DOHH2 (cell line): ENCODE results near the gene SLC39A11.

Experiments
- H3F3A ChIP-seq: fragments of 200-600 bp; sonication (generic), shearing (Covaris generic); 2 replicates; pipeline ENCODE4 v1.6.0; 2016; ENCODE audit warnings: antibody characterized with exemption, mild to moderate bottlenecking; ENCODE audit not compliant: control insufficient read depth, insufficient read depth
- H3K27ac ChIP-seq: fragments of 200-600 bp; sonication (generic); 2 replicates; pipeline ENCODE4 v1.5.1; 2014; ENCODE audit warnings: low read depth, mild to moderate bottlenecking, low read length, moderate library complexity
- H3K27me3 ChIP-seq: fragments of 200-600 bp; sonication (generic); 2 replicates; pipeline ENCODE4 v1.6.1; 2014; ENCODE audit warnings: mild to moderate bottlenecking, low read length, mixed read lengths; ENCODE audit not compliant: control insufficient read depth
- H3K36me3 ChIP-seq: fragments of 200-600 bp; sonication (generic); 2 replicates; pipeline ENCODE4 v1.6.1; 2014; ENCODE audit warnings: mild to moderate bottlenecking, low read length, moderate library complexity, mixed read lengths; ENCODE audit not compliant: control insufficient read depth
- H3K4me1 ChIP-seq: fragments of 200-600 bp; sonication (generic); 2 replicates; pipeline ENCODE4 v1.6.1; 2014; ENCODE audit warnings: mild to moderate bottlenecking, low read length, mixed read lengths; ENCODE audit not compliant: control insufficient read depth
- H3K4me2 ChIP-seq: fragments of 200-600 bp; sonication (generic); 2 replicates; pipeline ENCODE4 v1.6.0; 2014; ENCODE audit warnings: mild to moderate bottlenecking, low read length, moderate library complexity
- H3K4me3 ChIP-seq: fragments of 200-600 bp; sonication (generic); 2 replicates; pipeline ENCODE4 v1.5.1; 2014; ENCODE audit warnings: mild to moderate bottlenecking, low read length, mixed read lengths
- H3K79me2 ChIP-seq: fragments of 200-600 bp; sonication (generic); 2 replicates; pipeline ENCODE4 v1.6.1; 2014; ENCODE audit warnings: mild to moderate bottlenecking, low read length, mixed read lengths; ENCODE audit not compliant: control insufficient read depth
- H3K9me2 ChIP-seq: fragments of 200-600 bp; sonication (generic); replicated peaks from 2 replicates; pipeline ENCODE4 v1.6.1; 2014; ENCODE audit warnings: mild to moderate bottlenecking, low read length, mixed read lengths; ENCODE audit not compliant: control insufficient read depth
- H3K9me3 ChIP-seq: fragments of 200-600 bp; sonication (generic); 2 replicates; pipeline ENCODE4 v1.6.1; 2014; ENCODE audit warnings: antibody characterized with exemption, low read length, mixed read lengths; ENCODE audit not compliant: control insufficient read depth, insufficient read depth
- H4K20me1 ChIP-seq: fragments of 200-600 bp; sonication (generic); 2 replicates; pipeline ENCODE4 v1.6.0; 2014; ENCODE audit warnings: low read depth, mild to moderate bottlenecking, antibody characterized with exemption, low read length, moderate library complexity; ENCODE audit not compliant: control insufficient read depth, insufficient read depth
- CTCF ChIP-seq: fragments of 200-600 bp; sonication (generic); IDR thresholded peaks from one replicate; pipeline ENCODE4 v1.5.1; 2014; ENCODE audit warnings: antibody characterized with exemption, mild to moderate bottlenecking, low read depth, low read length; ENCODE audit not compliant: poor library complexity, severe bottlenecking
- EZH2phosphoT487 ChIP-seq: fragments of 200-600 bp; sonication (generic); IDR thresholded peaks from 2 replicates; pipeline ENCODE4 v1.6.1; 2017; ENCODE audit warnings: borderline replicate concordance, mild to moderate bottlenecking, antibody characterized with exemption, low read length, moderate library complexity, mixed read lengths

The SLC39A11 gene

DNA sequence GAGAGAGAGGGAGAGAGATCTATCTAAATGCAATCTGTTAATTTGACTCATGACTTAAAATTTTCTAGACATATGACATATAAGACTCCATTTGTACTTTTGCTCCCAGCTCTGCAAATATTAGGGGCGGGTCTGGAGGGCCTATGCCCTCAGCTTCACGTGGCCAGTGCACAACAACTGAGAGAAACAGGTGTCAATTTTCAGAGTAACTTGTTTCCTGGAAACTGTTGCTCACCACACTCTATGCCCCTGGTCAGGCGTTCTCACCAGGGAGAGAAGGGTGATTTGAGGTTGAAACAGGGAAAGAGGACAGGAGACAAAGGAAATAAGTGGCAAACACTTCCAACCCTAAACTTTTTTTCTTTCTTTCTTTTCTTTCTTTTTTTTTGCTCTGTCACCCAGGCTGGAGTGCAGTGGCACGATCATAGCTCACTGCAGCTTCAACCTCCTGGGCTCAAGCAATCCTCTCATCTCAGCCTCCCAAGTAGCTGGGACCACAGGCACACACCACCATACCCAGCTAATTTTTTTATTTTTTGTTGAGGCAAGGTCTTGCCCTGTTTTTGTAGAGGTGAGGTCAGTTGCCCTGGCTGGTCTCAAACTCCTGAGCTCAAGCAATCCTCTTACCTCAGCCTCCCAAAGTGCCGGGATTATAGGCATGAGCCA lies 270.0 kb downstream of the SLC39A11 start:
- H3K79me2 ChIP-seq, result no peaks in the 10 kb centered on the region
- no peak for TF ChIP-seq EZH2phosphoT487
- TF ChIP-seq CTCF, result no peak
- no peaks in the 10 kb centered on the region for H3K4me1 ChIP-seq
- H4K20me1 ChIP-seq, result no peaks in the 10 kb centered on the region
- no peak overlapping the region for H3K4me3 ChIP-seq
- H3K36me3 ChIP-seq, result no peaks in the 10 kb centered on the region
- no peak overlapping the region for H3K27ac ChIP-seq
- H3K27me3 ChIP-seq, result no peaks in the 10 kb centered on the region
- no peaks in the 10 kb centered on the region for H3K9me2 ChIP-seq
- H3K9me3 ChIP-seq, result peaks cover 18% of the 10 kb centered on the region; the same call in 1 of the 2 replicates
- H3K4me2 ChIP-seq, result no peak overlapping the region
- no peaks in the 10 kb centered on the region for H3F3A ChIP-seq

GRCh38 chr17:72816406-72816805 lies 276.1 kb downstream of the SLC39A11 start:
- TF ChIP-seq CTCF (no peak), EZH2phosphoT487 (no peak)
- H3K27me3 ChIP-seq, result no peaks in the 10 kb centered on the region

DNA sequence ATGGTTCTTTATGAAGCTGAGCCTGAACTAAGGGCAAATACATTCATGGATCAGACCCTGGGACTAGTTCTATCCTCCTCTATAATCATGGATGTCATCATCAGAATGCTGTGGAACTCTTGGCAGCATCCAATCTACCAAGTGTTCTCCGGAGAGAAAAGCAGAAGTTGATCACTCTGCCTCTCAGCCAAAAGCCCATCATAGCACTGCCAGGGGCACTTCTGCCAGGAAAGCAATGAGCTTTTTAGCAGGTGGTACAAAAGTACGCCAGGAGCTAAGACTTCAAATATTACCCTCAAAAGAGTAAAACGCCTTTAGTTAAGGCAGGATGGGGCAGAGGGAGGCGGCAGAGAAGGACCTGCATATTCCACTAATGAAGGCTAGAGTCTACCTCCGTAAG lies 279.0 kb downstream of the SLC39A11 start:
- Histone ChIP-seq H3K36me3 (no peaks in the 10 kb centered on the region), H3K27me3 (no peaks in the 10 kb centered on the region), H3K4me1 (no peaks in the 10 kb centered on the region), H3K9me2 (no peaks in the 10 kb centered on the region), H3K27ac (no peak overlapping the region), H3K79me2 (no peaks in the 10 kb centered on the region), H4K20me1 (no peaks in the 10 kb centered on the region), H3K4me3 (no peak overlapping the region), H3F3A (no peaks in the 10 kb centered on the region), H3K9me3 (no peaks in the 10 kb centered on the region), H3K4me2 (no peak overlapping the region)
- TF ChIP-seq EZH2phosphoT487 (no peak), CTCF (no peak)

More at GRCh38 chr17:72816406-72816805, 276.1 kb downstream of the SLC39A11 start:
- no peaks in the 10 kb centered on the region for H3K36me3 ChIP-seq
- H3K79me2 ChIP-seq, result no peaks in the 10 kb centered on the region
- H3F3A ChIP-seq, result no peaks in the 10 kb centered on the region
- H3K4me1 ChIP-seq, result no peaks in the 10 kb centered on the region
- H3K4me2 ChIP-seq, result no peak overlapping the region
- H3K9me3 ChIP-seq, result no peaks in the 10 kb centered on the region
- no peak overlapping the region for H3K27ac ChIP-seq
- H4K20me1 ChIP-seq, result no peaks in the 10 kb centered on the region
- H3K9me2 ChIP-seq, result no peaks in the 10 kb centered on the region
- H3K4me3 ChIP-seq, result no peak overlapping the region
